Thyroid gland (tissue), 4 donors: Measurements from ENCODE around the gene ZMIZ1.

Source experiments
- CTCF ChIP-seq, 6 experiments: fragments of 200-600 bp in 3 of 6; fragments of 450-650 bp in 3 of 6; sonication (generic) in 3 of 6; IDR thresholded peaks; one replicate each; pipeline ENCODE4 v1.5.1; 2016 to 2019; ENCODE audit warnings: antibody characterized with exemption in 6 of 6, mild to moderate bottlenecking in 2 of 6, inconsistent platforms in 1 of 6, moderate library complexity in 1 of 6
- POLR2A ChIP-seq, 2 donors: fragments of 450-650 bp; IDR thresholded peaks; one replicate each; pipeline ENCODE4 v1.6.1; 2017; ENCODE audit warnings: antibody characterized with exemption in 2 of 2, mild to moderate bottlenecking in 2 of 2, moderate library complexity in 1 of 2

GRCh38 chr10:79044036-79044632, 24.6 kb upstream of the ZMIZ1 start:
- TF ChIP-seq CTCF (IDR thresholded peaks at IDR 0.05) (no peak), POLR2A (IDR thresholded peaks at IDR 0.05) (no peak)
